Measurements from ENCODE around the gene DAAM1.

- TF ChIP-seq, protein P1, sequence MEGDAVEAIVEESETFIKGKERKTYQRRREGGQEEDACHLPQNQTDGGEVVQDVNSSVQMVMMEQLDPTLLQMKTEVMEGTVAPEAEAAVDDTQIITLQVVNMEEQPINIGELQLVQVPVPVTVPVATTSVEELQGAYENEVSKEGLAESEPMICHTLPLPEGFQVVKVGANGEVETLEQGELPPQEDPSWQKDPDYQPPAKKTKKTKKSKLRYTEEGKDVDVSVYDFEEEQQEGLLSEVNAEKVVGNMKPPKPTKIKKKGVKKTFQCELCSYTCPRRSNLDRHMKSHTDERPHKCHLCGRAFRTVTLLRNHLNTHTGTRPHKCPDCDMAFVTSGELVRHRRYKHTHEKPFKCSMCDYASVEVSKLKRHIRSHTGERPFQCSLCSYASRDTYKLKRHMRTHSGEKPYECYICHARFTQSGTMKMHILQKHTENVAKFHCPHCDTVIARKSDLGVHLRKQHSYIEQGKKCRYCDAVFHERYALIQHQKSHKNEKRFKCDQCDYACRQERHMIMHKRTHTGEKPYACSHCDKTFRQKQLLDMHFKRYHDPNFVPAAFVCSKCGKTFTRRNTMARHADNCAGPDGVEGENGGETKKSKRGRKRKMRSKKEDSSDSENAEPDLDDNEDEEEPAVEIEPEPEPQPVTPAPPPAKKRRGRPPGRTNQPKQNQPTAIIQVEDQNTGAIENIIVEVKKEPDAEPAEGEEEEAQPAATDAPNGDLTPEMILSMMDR (conservative IDR thresholded peaks at IDR 0.05; ENCODE audit: low read length), result no peak
- no peak for TF ChIP-seq EZH2phosphoT487 (IDR thresholded peaks at IDR 0.05; ENCODE audit: borderline replicate concordance)
Observed at GRCh38 chr14:59359431-59360124, 171.1 kb downstream of the DAAM1 start.
